Spinal cord (tissue), 10 donors: ENCODE results near the gene MPL. TPM values are rescaled to one million over a fixed set of nuclear protein-coding genes. Genes with fewer than 3 reads are reported as not detected.

ENCODE experiments used
- DNase-seq, 6 donors: peaks; one replicate each; pipeline versions ENCODE4 v3.0.0 to v3.0.0-alpha.2; 2013 to 2015; ENCODE audit warnings: low spot score in 6 of 6, low read depth in 4 of 6
- H3K27ac ChIP-seq: one replicate; pipeline ENCODE4 v1.5.1; 2013; ENCODE audit warnings: low read depth, low read length, control low read depth
- H3K27me3 ChIP-seq: one replicate; pipeline ENCODE4 v1.6.1; 2013; ENCODE audit warnings: low read length; ENCODE audit not compliant: control insufficient read depth, insufficient read depth
- H3K36me3 ChIP-seq: one replicate; pipeline ENCODE4 v1.6.1; 2013; ENCODE audit warnings: low read length; ENCODE audit not compliant: control insufficient read depth, insufficient read depth
- H3K4me1 ChIP-seq: one replicate; pipeline ENCODE4 v1.6.1; 2013; ENCODE audit warnings: low read length; ENCODE audit not compliant: control insufficient read depth, insufficient read depth
- H3K4me3 ChIP-seq: one replicate; pipeline ENCODE4 v1.5.1; 2013; ENCODE audit warnings: low read depth, low read length, control low read depth
- H3K9me3 ChIP-seq: one replicate; pipeline ENCODE4 v1.6.1; 2013; ENCODE audit warnings: low read length; ENCODE audit not compliant: control insufficient read depth, insufficient read depth
- WGBS: methylation state at CpG from one replicate; pipeline ENCODE4 v1.1.5; 2013; ENCODE audit warnings: missing lambda C conversion rate; ENCODE audit not compliant: insufficient coverage; 5-methylcytosine and 5-hydroxymethylcytosine counted together
- polyA plus RNA-seq, 2 donors: library from polyadenylated mRNA; unstranded; fragments of 120-200 nt; gene quantifications; one replicate each; pipeline ENCODE4 v1.2.1, GENCODE V29; 2013; ENCODE audit not compliant: insufficient read length in 2 of 2
- total RNA-seq, 2 donors: library from RNA; depleted of rRNA in 1 of 2; stranded (reverse); fragments of 120-200 nt in 1 of 2; fragments of >200 nt in 1 of 2; gene quantifications; one replicate each; pipeline versions ENCODE4 v1.2.3 to v1.2.4, GENCODE V29; 2013 to 2014
- donor health status: healthy.

The MPL gene
- total and polyA plus RNA-seq, 4 donors = 0.11 to 1.2 (median 0.40) TPM

DNA sequence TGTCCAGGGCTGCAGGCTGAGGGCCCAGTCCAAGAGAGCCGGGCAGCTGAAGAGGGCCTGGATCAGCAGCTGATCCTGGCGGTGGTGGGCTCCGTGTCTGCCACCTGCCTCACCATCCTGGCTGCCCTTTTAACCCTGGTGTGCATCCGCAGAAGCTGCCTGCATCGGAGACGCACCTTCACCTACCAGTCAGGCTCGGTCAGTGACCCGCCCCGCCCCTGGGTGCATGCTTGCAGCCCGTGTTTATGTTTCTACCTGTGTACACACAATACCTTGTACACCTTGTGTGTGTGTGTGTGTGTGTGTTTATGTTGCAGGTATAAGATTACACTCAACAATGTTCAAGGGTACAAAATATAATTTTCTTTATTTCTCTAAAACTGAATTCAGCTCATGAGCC lies 23.8 kb upstream of the MPL start:
- peaks cover 3% of the 10 kb centered on the region for H3K36me3 ChIP-seq
- DNase-seq = no peak
- H3K4me3 ChIP-seq = no peak overlapping the region
- no peaks in the 10 kb centered on the region for H3K27me3 ChIP-seq
- no peaks in the 10 kb centered on the region for H3K9me3 ChIP-seq
- peaks cover 15% of the 10 kb centered on the region for H3K4me1 ChIP-seq
- no peak overlapping the region for H3K27ac ChIP-seq
- WGBS = 94% methylated on average over 6 of the region's 10 CpGs

DNA sequence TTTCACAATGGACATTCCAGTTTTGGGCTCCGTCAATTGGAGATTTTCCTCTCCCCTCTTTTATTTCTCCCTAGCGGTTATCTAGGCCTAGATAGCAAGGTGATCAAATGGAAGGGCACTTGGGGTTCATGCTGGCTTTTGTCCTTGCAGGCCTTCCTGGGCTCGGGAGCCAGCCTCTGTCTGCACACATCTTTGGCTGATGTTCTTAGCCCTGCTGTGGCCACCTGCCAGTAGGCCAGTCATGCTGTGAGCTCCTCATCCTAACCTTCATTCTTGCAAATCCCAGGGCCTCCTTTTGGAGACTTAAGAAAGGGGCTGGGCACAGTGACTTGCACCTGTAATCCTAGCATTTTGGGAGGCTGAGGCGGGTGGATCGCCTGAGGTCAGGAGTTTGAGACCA lies 23.4 kb upstream of the MPL start:
- WGBS = 67% methylated on average over 2 of the region's 5 CpGs
- H3K4me3 ChIP-seq = no peak overlapping the region
- H3K4me1 ChIP-seq = peaks cover 15% of the 10 kb centered on the region
- H3K9me3 ChIP-seq = no peaks in the 10 kb centered on the region
- DNase-seq = no peak
- no peaks in the 10 kb centered on the region for H3K27me3 ChIP-seq
- peaks cover 3% of the 10 kb centered on the region for H3K36me3 ChIP-seq
- H3K27ac ChIP-seq = no peak overlapping the region

DNA sequence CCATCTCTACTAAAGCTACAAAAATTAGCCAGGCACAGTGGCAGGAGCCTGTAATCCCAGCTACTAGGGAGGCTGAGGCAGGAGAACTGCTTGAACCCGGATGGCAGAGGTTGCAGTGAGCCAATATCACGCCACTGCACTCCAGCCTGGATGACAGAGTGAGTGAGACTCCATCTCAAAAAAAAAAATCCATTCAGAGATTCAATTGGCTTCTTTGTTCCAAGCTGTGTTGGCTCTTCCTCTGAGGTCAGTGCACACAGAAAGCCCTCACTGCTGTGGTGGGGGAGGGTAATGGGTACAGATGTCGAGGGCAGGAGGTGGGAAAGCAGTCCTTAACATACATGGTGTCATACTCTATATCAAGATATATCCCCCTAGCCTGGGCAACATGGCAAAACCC lies 22.1 kb upstream of the MPL start:
- no peaks in the 10 kb centered on the region for H3K9me3 ChIP-seq
- H3K27ac ChIP-seq = peak overlapping the region; percentile 47
- H3K36me3 ChIP-seq = peaks cover 3% of the 10 kb centered on the region
- H3K4me1 ChIP-seq = peaks cover 15% of the 10 kb centered on the region
- H3K4me3 ChIP-seq = no peak overlapping the region
- no peak for DNase-seq
- no peaks in the 10 kb centered on the region for H3K27me3 ChIP-seq
- WGBS = 75% methylated on average over 1 of the region's 3 CpGs

DNA sequence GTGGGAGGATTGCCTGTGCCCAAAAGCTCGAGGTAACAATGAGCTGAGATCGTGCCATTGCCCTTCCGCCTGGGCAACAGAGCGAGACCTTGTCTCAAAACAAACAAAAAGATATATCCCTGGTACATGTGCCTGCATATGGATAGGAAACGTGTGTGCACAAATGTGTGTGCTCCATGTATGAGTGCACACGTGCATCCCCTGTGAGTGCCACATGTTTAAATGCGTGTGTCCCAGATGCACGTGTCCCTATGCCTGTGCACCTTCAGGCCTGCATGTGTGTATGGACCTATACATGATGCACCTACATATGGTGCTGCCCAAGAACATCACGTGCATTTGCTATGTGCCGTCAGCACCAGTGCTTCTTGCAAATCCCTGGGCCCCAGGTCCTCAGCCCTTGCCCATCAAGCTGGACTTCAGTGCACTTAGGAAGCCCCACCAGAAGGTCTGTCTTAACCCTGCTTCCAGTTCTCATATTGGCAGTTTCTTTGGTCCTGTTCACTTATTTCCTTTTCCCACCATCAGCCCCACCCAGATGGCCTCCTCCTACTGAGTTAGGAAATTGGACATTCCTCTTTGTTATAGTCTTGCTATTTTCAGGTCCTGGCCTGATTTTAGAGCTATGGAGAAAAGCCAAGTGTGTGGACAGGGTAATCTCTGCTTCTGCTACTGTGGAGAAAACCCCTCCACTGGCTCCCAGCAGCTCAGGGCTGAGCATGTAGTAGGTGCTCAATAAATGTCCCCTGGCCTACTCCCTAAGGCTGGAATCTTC lies 21.5 kb upstream of the MPL start:
- no peak for DNase-seq
- 91% methylated on average over 10 of the region's 10 CpGs for WGBS
- Histone ChIP-seq H3K27ac (no peak overlapping the region), H3K27me3 (no peaks in the 10 kb centered on the region), H3K9me3 (no peaks in the 10 kb centered on the region), H3K36me3 (peaks cover 3% of the 10 kb centered on the region), H3K4me3 (no peak overlapping the region), H3K4me1 (peaks cover 15% of the 10 kb centered on the region)

DNA sequence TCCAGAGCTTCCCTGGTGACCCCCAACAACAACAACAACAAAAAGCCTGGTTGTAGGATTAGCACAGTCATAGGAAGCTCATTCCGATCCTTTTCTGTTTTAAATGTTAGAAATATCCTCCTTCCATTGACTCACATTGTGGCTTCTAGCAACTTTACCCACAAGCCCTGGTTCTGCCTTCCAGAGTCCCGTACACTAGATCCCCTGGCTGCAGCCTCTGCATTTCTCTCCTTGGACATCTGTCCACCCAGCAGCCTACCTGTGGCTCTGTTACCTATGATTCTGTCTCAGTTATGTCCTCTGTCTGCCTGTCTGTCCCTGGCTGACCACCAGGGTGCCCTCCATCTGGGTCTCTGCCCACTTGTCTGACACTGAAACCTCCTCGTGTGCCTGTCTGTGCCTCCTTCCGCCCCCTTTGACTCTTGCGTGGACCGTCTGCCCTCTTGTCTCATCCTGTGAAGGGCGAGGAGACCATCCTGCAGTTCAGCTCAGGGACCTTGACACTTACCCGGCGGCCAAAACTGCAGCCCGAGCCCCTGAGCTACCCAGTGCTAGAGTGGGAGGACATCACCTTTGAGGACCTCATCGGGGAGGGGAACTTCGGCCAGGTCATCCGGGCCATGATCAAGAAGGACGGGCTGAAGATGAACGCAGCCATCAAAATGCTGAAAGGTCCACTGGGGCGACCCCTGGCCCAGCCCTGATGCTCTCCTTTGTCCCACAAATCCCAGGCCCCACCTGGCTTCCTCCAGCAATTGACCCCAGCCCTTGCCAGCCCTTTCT lies 20.7 kb upstream of the MPL start:
- no peaks in the 10 kb centered on the region for H3K9me3 ChIP-seq
- no peaks in the 10 kb centered on the region for H3K27me3 ChIP-seq
- peaks cover 15% of the 10 kb centered on the region for H3K4me1 ChIP-seq
- peaks cover 3% of the 10 kb centered on the region for H3K36me3 ChIP-seq
- no peak overlapping the region for H3K27ac ChIP-seq
- 86% methylated on average over 15 of the region's 16 CpGs for WGBS
- DNase-seq = no peak
- no peak overlapping the region for H3K4me3 ChIP-seq

DNA sequence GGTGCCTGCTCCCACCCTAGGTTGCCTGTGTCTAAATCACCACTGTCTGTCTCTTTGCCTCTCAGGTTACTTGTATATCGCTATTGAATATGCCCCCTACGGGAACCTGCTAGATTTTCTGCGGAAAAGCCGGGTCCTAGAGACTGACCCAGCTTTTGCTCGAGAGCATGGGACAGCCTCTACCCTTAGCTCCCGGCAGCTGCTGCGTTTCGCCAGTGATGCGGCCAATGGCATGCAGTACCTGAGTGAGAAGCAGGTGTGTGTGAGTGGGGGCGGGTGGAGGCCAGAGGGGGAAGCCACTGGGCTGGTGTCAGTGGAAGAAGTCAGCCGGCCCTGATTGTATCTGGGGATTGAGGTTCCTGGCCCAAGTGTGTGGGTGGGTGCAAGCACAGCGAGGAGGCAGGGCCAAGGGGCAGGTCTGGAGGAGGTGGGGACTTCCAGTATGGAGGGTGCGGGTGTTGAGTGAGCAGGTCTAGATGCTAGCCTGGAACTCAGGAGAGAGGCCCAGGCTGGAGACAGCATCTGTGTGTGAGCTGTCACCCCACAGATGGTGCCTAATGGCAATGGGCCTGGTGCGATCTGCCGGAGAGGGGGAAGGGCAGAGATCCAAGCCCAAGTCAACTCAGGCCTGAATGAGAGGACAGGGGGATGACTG lies 19.7 kb upstream of the MPL start:
- Histone ChIP-seq H3K4me1 (peaks cover 15% of the 10 kb centered on the region), H3K27ac (no peak overlapping the region), H3K27me3 (no peaks in the 10 kb centered on the region), H3K36me3 (peaks cover 3% of the 10 kb centered on the region), H3K4me3 (no peak overlapping the region), H3K9me3 (no peaks in the 10 kb centered on the region)
- peak in 2 of 6 donors; percentile 2 to 60 for DNase-seq
- WGBS = 75% methylated on average over 15 of the region's 15 CpGs

DNA sequence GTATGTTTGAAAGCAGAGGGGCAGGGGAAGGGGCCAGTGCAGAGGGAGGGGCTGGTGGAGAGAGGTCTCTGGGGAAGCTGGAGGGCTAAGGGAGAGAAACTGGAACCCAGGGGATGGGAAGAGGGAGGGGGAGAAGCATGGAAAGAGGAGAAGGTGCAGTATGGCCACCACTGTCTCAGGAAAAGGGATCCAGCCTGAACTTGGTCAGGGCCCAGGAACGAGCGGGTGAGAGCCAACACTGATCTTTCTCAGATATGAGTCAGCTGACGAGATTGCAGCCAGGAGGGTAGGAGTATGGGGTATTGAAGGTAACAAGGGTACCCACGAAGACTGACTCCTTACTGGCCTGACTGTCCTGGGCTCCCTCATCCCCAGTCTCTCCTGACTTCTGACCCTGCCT lies 18.8 kb upstream of the MPL start:
- Histone ChIP-seq H3K27ac (no peak overlapping the region), H3K9me3 (no peaks in the 10 kb centered on the region), H3K4me3 (no peak overlapping the region), H3K4me1 (peaks cover 15% of the 10 kb centered on the region), H3K36me3 (no peaks in the 10 kb centered on the region), H3K27me3 (no peaks in the 10 kb centered on the region)
- DNase-seq = no peak
- 71% methylated on average over 2 of the region's 4 CpGs for WGBS

DNA sequence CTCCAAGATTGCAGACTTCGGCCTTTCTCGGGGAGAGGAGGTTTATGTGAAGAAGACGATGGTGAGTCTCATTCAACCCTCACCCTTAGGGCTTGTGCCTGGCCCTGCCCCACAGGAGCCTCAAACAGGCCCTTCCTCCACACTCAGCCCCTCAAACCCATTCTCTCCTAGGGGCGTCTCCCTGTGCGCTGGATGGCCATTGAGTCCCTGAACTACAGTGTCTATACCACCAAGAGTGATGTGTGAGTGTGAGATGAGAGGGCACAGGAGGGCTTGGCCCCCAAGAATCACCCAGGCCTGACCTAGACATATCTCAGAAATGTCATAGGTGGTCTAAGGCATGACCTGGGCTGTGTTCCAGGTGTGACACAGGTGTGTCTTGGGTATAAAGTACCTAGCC lies 18.3 kb upstream of the MPL start:
- WGBS = no CpG with 5 or more reads among the region's 5 CpGs
- H3K27me3 ChIP-seq = no peaks in the 10 kb centered on the region
- no peak for DNase-seq
- H3K36me3 ChIP-seq = no peaks in the 10 kb centered on the region
- no peaks in the 10 kb centered on the region for H3K9me3 ChIP-seq
- H3K4me3 ChIP-seq = no peak overlapping the region
- peaks cover 15% of the 10 kb centered on the region for H3K4me1 ChIP-seq
- no peak overlapping the region for H3K27ac ChIP-seq

DNA sequence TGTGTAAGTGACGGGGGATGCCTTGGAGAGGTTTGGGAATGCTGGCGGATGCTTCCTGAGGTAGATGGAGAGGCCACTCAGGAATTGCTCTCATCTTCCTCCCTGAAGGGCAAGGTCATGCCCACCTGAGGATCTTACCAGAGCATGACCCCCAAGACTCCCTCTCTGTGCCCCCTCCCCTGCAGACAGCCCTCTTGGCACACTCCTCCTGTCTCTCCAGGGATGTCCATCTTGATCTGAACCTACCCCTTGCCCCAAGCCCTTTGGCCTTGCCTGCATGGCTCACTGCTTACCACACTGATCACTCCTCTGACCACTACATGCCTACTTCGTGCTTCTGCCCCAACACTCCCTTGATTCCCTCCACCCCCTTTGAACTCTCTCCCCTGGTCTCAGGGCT lies 17.9 kb upstream of the MPL start:
- H3K4me3 ChIP-seq = no peak overlapping the region
- no peak for DNase-seq
- H3K36me3 ChIP-seq = no peaks in the 10 kb centered on the region
- H3K9me3 ChIP-seq = no peaks in the 10 kb centered on the region
- no peak overlapping the region for H3K27ac ChIP-seq
- no peaks in the 10 kb centered on the region for H3K27me3 ChIP-seq
- WGBS = 100% methylated on average over 1 of the region's 3 CpGs
- H3K4me1 ChIP-seq = peaks cover 15% of the 10 kb centered on the region
